ENCODE data around the gene PHAF1.

The PHAF1 gene

GRCh38 chr16:67112591-67113399 is 3.1 kb downstream of the PHAF1 start:
- WGBS (ENCODE audit: insufficient coverage): 100% methylated on average over 1 of the region's 4 CpGs
- Histone ChIP-seq H3K27ac (ENCODE audit: insufficient read depth in 1 of 2, low read depth in 1 of 2, low read length in 2 of 2, poor library complexity in 1 of 2, severe bottlenecking in 2 of 2) (peak overlapping the region in 1 of 2 experiments; percentile 43), H3K4me3 (ENCODE audit: control insufficient read depth in 1 of 7, extremely low read depth in 1 of 7, insufficient read depth in 4 of 7, low read depth in 2 of 7, low read length in 6 of 7) (no peak overlapping the region), H3K27me3 (replicated peaks in 2 of 5; ENCODE audit: control insufficient read depth in 4 of 5, insufficient read depth in 5 of 5, low read length in 4 of 5) (no peaks in the 10 kb centered on the region), H3K36me3 (ENCODE audit: control insufficient read depth in 4 of 4, insufficient read depth in 4 of 4, low read length in 3 of 4) (peaks cover 0 to 5% (median 2%) of the 10 kb centered on the region in 4 experiments), H3K9me3 (ENCODE audit: control extremely low read depth in 1 of 5, control insufficient read depth in 4 of 5, insufficient read depth in 2 of 5, low read depth in 1 of 5, low read length in 4 of 5) (no peaks in the 10 kb centered on the region), H3K4me1 (ENCODE audit: control extremely low read depth in 1 of 4, control insufficient read depth in 4 of 4, insufficient read depth in 4 of 4, low read length in 3 of 4) (peaks cover 7 to 38% (median 30%) of the 10 kb centered on the region in 4 experiments)
- CTCF ChIA-PET: interaction anchor here (0.9 to 5.7 kb wide), 5 partner anchors 11 to 198 kb away, joined by 3 to 30 read pairs (median 4); no protein-coding TSS in a partner anchor
- no peak for DNase-seq
- POLR2A ChIA-PET: no interaction called here

- 100% methylated on average over 2 of the region's 2 CpGs for WGBS (ENCODE audit: insufficient coverage)
- H3K27me3 ChIP-seq (replicated peaks in 2 of 5; ENCODE audit: control insufficient read depth in 4 of 5, insufficient read depth in 5 of 5, low read length in 4 of 5): no peaks in the 10 kb centered on the region
- H3K4me1 ChIP-seq (ENCODE audit: control extremely low read depth in 1 of 4, control insufficient read depth in 4 of 4, insufficient read depth in 4 of 4, low read length in 3 of 4): peaks cover 7 to 30% (median 22%) of the 10 kb centered on the region in 4 experiments
- no peaks in the 10 kb centered on the region for H3K9me3 ChIP-seq (ENCODE audit: control extremely low read depth in 1 of 5, control insufficient read depth in 4 of 5, insufficient read depth in 2 of 5, low read depth in 1 of 5, low read length in 4 of 5)
- H3K27ac ChIP-seq (ENCODE audit: insufficient read depth in 1 of 2, low read depth in 1 of 2, low read length in 2 of 2, poor library complexity in 1 of 2, severe bottlenecking in 2 of 2): no peak overlapping the region
- DNase-seq: no peak
- H3K4me3 ChIP-seq (ENCODE audit: control insufficient read depth in 1 of 7, extremely low read depth in 1 of 7, insufficient read depth in 4 of 7, low read depth in 2 of 7, low read length in 6 of 7): no peak overlapping the region
- H3K36me3 ChIP-seq (ENCODE audit: control insufficient read depth in 4 of 4, insufficient read depth in 4 of 4, low read length in 3 of 4): peaks cover 0 to 5% (median 3%) of the 10 kb centered on the region in 4 experiments
- ChIA-PET POLR2A (no interaction called here), CTCF (interaction anchor here (1.1 to 5.7 kb wide), 5 partner anchors 13 to 83 kb away, joined by 4 to 30 read pairs (median 6); no protein-coding TSS in a partner anchor)
Measured at GRCh38 chr16:67114793-67115192, 5.1 kb downstream of the PHAF1 start.

GRCh38 chr16:67115639-67116038 is 5.9 kb downstream of the PHAF1 start:
- Histone ChIP-seq H3K36me3 (ENCODE audit: control insufficient read depth in 4 of 4, insufficient read depth in 4 of 4, low read length in 3 of 4) (peaks cover 4 to 13% (median 10%) of the 10 kb centered on the region in 4 experiments), H3K4me3 (ENCODE audit: control insufficient read depth in 1 of 7, extremely low read depth in 1 of 7, insufficient read depth in 4 of 7, low read depth in 2 of 7, low read length in 6 of 7) (no peak overlapping the region), H3K4me1 (ENCODE audit: control extremely low read depth in 1 of 4, control insufficient read depth in 4 of 4, insufficient read depth in 4 of 4, low read length in 3 of 4) (peaks cover 7 to 25% (median 17%) of the 10 kb centered on the region in 4 experiments), H3K9me3 (ENCODE audit: control extremely low read depth in 1 of 5, control insufficient read depth in 4 of 5, insufficient read depth in 2 of 5, low read depth in 1 of 5, low read length in 4 of 5) (no peaks in the 10 kb centered on the region), H3K27me3 (replicated peaks in 2 of 5; ENCODE audit: control insufficient read depth in 4 of 5, insufficient read depth in 5 of 5, low read length in 4 of 5) (no peaks in the 10 kb centered on the region), H3K27ac (ENCODE audit: insufficient read depth in 1 of 2, low read depth in 1 of 2, low read length in 2 of 2, poor library complexity in 1 of 2, severe bottlenecking in 2 of 2) (no peak overlapping the region)
- POLR2A ChIA-PET: no interaction called here
- no peak for DNase-seq
- CTCF ChIA-PET: interaction anchor here (1.0 to 5.7 kb wide), 9 partner anchors 13 to 100 kb away, joined by 3 to 30 read pairs (median 4); no protein-coding TSS in a partner anchor
- 96% methylated on average over 6 of the region's 7 CpGs for WGBS (ENCODE audit: insufficient coverage)

- peak in 2 of 3 donors; percentile 41 for DNase-seq
- WGBS (ENCODE audit: insufficient coverage): 94% methylated on average over 10 of the region's 13 CpGs
- peaks cover 5 to 20% (median 14%) of the 10 kb centered on the region in 4 experiments for H3K36me3 ChIP-seq (ENCODE audit: control insufficient read depth in 4 of 4, insufficient read depth in 4 of 4, low read length in 3 of 4)
- no peaks in the 10 kb centered on the region for H3K9me3 ChIP-seq (ENCODE audit: control extremely low read depth in 1 of 5, control insufficient read depth in 4 of 5, insufficient read depth in 2 of 5, low read depth in 1 of 5, low read length in 4 of 5)
- CTCF ChIA-PET: interaction anchor here (0.5 to 5.7 kb wide), 8 partner anchors 12 to 101 kb away, joined by 3 to 30 read pairs (median 4); no protein-coding TSS in a partner anchor
- H3K4me3 ChIP-seq (ENCODE audit: control insufficient read depth in 1 of 7, extremely low read depth in 1 of 7, insufficient read depth in 4 of 7, low read depth in 2 of 7, low read length in 6 of 7): no peak overlapping the region
- peaks cover 3 to 16% (median 10%) of the 10 kb centered on the region in 4 experiments for H3K4me1 ChIP-seq (ENCODE audit: control extremely low read depth in 1 of 4, control insufficient read depth in 4 of 4, insufficient read depth in 4 of 4, low read length in 3 of 4)
- H3K27ac ChIP-seq (ENCODE audit: insufficient read depth in 1 of 2, low read depth in 1 of 2, low read length in 2 of 2, poor library complexity in 1 of 2, severe bottlenecking in 2 of 2): no peak overlapping the region
- POLR2A ChIA-PET: interaction anchor here (0.6 kb wide), 2 partner anchors 68 to 128 kb away, joined by 3 read pairs; no protein-coding TSS in a partner anchor
- no peaks in the 10 kb centered on the region for H3K27me3 ChIP-seq (replicated peaks in 2 of 5; ENCODE audit: control insufficient read depth in 4 of 5, insufficient read depth in 5 of 5, low read length in 4 of 5)
Measured at GRCh38 chr16:67116388-67117311, 6.9 kb downstream of the PHAF1 start.

GRCh38 chr16:67117716-67118115 is 8.0 kb downstream of the PHAF1 start:
- H3K9me3 ChIP-seq (ENCODE audit: control extremely low read depth in 1 of 5, control insufficient read depth in 4 of 5, insufficient read depth in 2 of 5, low read depth in 1 of 5, low read length in 4 of 5): no peaks in the 10 kb centered on the region
- ChIA-PET POLR2A (no interaction called here), CTCF (no interaction called here)
- no peak for DNase-seq
- H3K27me3 ChIP-seq (replicated peaks in 2 of 5; ENCODE audit: control insufficient read depth in 4 of 5, insufficient read depth in 5 of 5, low read length in 4 of 5): no peaks in the 10 kb centered on the region
- no peak overlapping the region for H3K27ac ChIP-seq (ENCODE audit: insufficient read depth in 1 of 2, low read depth in 1 of 2, low read length in 2 of 2, poor library complexity in 1 of 2, severe bottlenecking in 2 of 2)
- peaks cover under 1 to 11% (median 4%) of the 10 kb centered on the region in 4 experiments for H3K4me1 ChIP-seq (ENCODE audit: control extremely low read depth in 1 of 4, control insufficient read depth in 4 of 4, insufficient read depth in 4 of 4, low read length in 3 of 4)
- 100% methylated on average over 3 of the region's 9 CpGs for whole genome bisulfite sequencing (ENCODE audit: insufficient coverage)
- peaks cover 6 to 30% (median 12%) of the 10 kb centered on the region in 4 experiments for H3K36me3 ChIP-seq (ENCODE audit: control insufficient read depth in 4 of 4, insufficient read depth in 4 of 4, low read length in 3 of 4)
- H3K4me3 ChIP-seq (ENCODE audit: control insufficient read depth in 1 of 7, extremely low read depth in 1 of 7, insufficient read depth in 4 of 7, low read depth in 2 of 7, low read length in 6 of 7): no peak overlapping the region

GRCh38 chr16:67120025-67120424 is 10.3 kb downstream of the PHAF1 start:
- H3K27ac ChIP-seq (ENCODE audit: insufficient read depth in 1 of 2, low read depth in 1 of 2, low read length in 2 of 2, poor library complexity in 1 of 2, severe bottlenecking in 2 of 2): no peak overlapping the region
- ChIA-PET CTCF (interaction anchor here (1.0 to 2.0 kb wide), 5 partner anchors 10 to 38 kb away, joined by 3 to 8 read pairs (median 4); partner anchors contain the start of gene PHAF1), POLR2A (no interaction called here)
- H3K9me3 ChIP-seq (ENCODE audit: control extremely low read depth in 1 of 5, control insufficient read depth in 4 of 5, insufficient read depth in 2 of 5, low read depth in 1 of 5, low read length in 4 of 5): no peaks in the 10 kb centered on the region
- H3K36me3 ChIP-seq (ENCODE audit: control insufficient read depth in 4 of 4, insufficient read depth in 4 of 4, low read length in 3 of 4): peaks cover 17 to 43% (median 19%) of the 10 kb centered on the region in 4 experiments
- no peaks in the 10 kb centered on the region for H3K27me3 ChIP-seq (replicated peaks in 2 of 5; ENCODE audit: control insufficient read depth in 4 of 5, insufficient read depth in 5 of 5, low read length in 4 of 5)
- no peak for DNase-seq
- no peak overlapping the region for H3K4me3 ChIP-seq (ENCODE audit: control insufficient read depth in 1 of 7, extremely low read depth in 1 of 7, insufficient read depth in 4 of 7, low read depth in 2 of 7, low read length in 6 of 7)
- WGBS (ENCODE audit: insufficient coverage): 100% methylated on average over 4 of the region's 5 CpGs
- H3K4me1 ChIP-seq (ENCODE audit: control extremely low read depth in 1 of 4, control insufficient read depth in 4 of 4, insufficient read depth in 4 of 4, low read length in 3 of 4): peaks cover 0 to 8% (median 4%) of the 10 kb centered on the region in 4 experiments

All from common myeloid progenitor, CD34-positive (primary cell).